A204.1 (cell line): ENCODE results near the gene ZNF333.

Experiments
- FAIRE-seq: peaks from 2 replicates; lab custom pipeline; 2012; peaks lifted over from hg19 to GRCh38; lab: Jason Lieb, UNC

The ZNF333 gene

DNA sequence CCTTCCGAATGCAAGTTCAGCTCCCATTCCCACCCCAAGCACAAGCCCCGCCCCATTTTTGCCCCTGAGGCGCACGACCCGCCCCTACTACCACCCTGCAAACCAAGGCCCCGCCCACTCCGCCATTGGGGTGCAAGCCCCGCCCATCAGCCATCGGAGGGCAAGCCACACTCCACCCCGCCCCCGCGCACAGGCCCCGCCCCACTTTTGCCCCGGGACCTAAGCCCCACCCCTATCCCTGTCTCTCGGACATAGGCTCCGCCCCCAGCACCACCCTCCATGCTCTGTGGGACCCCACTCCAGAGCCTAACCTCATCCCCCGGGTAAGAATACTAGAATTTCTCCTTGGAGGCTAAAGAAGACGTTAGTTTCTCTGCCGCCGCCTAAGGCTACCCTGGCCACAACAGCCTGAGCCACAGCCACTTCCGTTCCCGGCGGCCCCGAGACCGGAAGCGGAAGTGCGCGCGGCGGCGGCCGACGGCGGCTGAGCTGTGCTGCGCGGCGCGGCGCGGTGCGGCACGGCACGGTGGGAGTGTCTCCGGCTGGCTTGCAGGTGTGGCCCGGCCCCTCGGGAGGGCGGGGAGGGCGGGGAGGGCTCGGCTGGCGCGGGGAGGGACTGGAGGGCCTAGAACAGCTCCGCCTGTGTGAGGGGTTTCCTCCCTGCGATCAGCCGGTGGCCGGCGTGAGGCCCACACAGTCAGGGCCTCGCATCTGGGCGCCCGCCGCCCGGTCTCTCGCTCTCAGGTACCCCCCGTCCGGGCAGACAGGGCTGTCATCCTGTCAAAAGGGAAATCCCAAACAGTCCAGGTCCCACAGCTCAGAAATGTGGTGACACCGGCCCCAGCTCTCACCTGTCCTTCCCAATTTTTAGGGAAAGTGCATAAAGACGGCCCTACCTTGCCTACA, at the start of gene ZNF333:
TSS of gene ZNF333 (plus strand) at position 451 of the 906 bp plus-strand sequence. CDS start 3,444 bp downstream, outside the sequence.
- FAIRE-seq: no peak

DNA sequence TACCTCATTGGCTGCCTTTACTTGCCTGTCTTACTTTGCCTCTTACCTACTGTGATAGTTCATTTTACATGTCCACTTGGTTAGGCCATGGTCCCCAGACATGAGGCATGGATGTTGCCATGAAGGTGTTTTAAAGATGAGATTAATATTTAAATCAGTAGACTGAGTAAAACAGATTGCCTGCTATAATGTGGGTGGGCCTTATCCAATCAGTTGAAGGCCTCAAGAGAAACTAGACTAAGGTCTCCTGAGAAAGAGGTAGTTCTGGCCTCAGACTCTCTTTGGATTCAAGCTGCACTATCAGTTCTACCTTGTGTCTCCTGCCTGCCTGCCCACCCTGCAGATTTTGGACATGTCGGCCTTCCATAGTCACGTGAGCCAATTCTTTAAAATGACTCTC, 41.3 kb upstream of the ZNF333 start:
- no peak for FAIRE-seq

DNA sequence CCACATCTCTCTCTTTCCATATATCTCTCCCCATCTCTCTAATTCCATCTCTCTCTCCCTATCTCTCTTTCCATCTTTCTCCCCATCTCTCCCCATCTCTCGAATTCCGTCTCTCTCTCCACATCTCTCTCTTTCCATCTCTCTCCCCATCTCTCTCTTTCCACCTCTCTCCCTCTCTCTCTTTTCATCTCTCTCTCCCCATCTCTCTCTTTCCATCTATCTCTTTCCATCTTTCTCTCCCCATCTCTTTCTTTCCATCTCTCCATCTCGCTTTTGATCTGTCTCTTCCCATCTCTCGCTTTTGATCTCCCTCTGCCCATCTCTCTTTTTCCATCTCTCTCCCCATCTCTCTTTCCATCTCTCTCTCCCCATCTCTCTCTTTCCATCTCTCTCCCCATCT, 40.8 kb upstream of the ZNF333 start:
- FAIRE-seq: no peak

DNA sequence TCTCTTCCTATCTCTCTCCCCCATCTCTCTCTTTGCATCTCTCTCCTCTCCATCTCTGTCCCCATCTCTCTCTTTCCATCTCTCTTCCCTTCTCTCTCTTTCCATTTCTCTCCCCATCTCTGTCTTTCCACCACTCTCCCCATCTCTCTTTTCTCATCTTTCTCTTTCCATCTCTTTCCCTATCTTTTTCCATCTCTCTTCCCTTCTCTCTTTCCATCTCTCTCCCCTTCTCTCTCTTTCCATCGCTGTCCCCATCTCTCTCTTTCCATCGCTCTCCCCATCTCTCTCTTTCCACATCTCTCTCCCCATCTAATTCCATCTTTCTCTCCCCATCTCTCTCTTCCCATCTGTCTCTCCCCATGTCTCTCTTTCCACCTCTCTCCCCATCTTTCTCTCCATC, 39.7 kb upstream of the ZNF333 start:
- no peak for FAIRE-seq

DNA sequence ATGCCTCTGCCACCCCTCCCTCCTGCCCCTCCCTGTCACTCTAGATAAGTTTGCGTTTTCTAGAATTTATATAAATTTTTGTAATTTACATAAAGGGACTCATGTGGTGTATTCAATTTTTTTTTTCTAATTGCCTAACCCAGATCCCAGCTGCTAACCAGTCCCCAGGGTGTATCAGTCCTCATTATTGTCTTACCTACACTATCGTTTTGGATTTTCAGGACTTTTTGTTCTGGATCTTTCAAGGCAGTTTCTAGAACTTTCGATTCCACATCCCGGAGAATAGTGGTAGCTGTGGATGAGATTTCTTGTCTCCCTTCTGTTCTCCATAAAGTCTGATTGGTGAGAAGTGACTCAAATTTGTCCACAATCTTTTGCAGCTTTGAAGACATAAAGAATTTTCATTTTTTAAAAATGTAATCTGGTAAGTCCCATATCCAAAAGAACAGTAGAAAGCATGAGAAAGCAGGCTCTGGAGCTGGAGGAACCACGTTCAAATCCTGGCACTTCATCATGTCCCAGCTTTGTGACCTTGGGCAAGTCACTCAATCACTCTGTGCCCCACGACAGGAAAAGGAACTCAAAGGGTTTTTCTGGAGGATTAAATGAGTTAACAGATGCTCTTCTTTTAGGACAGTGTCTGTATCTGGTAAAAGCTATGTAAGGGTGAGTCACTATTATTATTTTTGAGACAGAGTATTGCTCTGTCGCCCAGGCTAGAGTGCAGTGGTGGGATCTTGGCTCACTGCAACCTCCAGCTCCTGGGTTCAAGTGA, 34.9 kb upstream of the ZNF333 start:
- FAIRE-seq: no peak

DNA sequence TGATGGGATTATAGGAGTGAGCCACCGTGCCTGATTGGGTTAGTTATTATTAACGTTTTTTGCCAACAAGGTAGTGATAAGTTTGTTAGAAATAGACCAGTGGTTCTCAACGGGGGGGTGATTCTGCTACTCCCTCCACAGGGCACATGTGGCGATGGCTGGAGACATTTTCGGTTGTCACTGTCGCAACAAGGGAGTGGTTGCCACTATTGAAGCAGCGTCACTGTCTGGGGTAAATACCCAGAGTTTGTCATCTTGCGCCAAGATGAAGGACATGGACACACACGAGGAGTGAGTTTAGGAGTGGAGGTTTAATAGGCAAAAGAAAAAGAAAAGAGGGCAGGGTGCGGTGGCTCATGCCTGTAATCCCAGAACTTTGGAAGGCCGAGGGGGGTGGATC, 34.1 kb upstream of the ZNF333 start:
- no peak for FAIRE-seq

DNA sequence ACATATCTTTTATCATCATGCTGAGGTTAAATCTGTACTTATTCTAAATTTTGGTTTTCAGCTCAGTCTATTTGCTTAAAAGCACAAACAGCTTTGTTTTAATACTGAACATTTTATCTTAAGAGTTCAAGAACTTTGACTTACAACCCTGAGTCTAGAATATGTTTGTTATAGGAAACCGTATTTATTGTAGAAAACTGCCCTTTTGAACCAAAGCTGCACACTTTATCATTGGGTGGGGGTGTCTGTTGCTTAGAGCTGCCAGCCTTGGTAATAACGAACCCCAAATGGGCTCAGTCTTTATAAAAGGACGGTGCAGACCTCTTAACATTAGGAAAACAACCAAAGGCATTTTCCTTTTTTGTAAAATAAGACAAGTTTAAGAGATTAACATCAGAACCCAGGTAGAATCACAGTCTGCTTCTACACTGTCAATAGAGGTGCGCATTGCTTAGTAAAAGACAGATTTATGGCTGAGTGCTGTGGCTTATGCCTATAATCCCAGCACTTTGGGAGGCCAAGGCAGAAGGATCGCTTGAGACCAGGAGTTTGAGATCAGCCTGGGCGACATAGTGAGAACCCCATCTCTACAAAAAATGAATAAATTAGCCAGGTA, 29.9 kb upstream of the ZNF333 start:
- no peak for FAIRE-seq

DNA sequence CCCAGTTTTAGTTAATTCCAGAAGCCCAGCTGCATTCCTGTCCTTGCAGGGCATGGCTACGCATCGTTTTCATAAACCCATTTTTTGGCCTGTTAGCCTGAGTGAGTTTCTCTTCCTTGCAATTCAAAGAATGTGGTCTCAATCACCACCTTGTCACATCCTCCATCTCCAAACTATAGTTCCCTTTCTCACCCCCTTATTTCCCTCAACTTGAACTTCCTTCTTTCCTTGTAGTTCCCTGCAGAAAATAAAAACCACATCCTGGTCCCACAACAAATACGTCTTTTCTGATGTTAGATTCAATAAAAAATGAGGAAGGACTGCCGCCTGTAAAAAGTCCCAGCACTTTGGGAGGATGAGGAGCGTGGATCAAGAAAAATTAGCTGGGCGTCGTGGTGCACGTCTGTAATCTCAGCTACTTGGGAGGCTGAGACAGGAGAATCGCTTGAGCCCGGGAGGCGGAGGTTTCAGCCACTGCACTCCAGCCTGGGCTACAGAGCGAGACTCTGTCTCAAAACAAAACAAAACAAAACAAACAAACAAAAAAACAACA, 28.4 kb upstream of the ZNF333 start:
- no peak for FAIRE-seq

DNA sequence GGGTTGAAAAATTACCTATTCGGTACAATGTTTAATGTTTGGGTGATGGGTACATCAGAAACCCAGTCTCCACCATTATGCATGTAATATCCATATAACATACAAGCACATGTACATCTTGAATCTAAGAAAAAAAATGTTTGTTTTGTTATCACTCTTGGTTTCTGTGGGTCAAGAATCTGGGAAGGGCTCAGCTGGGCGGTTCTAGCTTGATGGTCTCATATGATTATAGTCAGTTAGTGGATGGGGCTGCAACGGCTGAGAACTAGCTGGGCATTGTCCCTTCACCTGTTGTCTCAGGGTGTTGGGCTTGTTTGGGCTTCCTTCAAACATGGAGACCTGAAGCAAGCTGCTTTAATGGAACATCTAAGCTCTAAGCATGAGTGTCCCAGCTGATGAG, 19.9 kb upstream of the ZNF333 start:
- no peak for FAIRE-seq

DNA sequence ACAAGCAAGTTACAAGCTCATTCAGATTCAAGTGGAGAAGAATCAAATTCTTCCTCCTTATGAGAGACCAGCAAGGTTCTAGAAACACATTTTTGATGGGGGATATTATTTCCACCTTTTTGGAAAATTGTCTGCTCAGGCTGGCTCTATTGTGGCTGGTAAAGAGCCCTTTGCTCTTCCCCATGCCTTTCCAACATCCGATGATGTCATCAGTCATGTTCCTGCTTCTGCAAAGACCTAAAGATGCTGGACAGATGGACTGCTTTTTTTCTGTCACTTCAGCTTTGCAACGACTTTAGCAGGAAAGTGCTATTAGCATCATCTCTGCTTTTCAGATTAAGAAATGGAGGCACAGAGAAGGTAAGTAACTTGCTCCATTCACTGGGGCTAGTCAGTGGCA, 19.4 kb upstream of the ZNF333 start:
- FAIRE-seq: no peak

DNA sequence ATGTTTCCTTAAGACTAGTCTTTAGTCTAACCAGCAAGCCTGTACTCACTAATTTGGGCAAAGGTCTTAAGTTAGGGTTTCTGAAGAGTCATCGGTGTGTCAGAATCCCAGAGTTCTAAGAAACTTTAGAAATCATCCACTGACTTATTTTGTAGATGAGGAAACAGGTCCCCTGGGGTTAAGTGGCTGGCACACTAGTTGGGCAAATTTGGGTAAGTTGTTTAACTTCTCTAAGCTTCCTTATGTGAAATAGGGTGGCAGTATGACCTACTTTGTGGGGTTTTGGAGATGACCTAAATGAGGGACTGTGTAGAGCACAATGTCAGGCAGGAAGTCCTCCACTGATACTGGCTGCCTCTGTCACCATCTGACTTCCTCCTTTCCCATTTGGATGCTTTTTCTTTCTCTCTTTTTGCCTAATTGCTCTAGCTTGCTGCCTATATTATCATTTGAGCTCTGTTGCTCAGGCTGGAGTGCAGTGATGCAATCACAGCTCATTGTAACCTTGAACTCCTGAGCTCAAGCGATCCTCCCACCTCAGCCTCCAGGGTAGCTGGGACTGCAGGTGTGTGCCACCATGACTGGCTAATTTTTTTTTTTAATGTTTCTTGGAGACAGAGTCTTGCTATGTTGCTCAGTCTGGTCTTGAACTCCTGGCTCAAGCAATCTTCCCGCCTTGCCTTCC, 17.5 kb upstream of the ZNF333 start:
- no peak for FAIRE-seq

DNA sequence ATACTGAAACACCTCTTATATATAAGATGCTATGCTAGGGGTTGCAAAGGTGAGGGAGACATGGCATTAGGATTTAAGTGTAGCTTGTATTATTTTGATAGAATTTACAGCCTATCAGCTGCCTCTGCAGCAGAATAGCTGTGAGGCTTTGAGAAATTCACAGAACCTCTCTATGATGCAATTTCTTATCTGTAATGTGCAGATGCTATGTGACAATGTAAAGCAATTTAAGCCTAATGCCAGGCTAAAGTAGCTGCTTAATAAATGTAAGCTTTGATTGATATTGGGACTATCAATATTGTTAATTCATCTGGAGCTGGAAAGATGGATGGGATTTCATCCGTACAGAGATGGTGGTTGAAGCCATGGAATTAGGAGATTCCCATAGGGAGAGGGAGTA, 16.8 kb upstream of the ZNF333 start:
- no peak for FAIRE-seq

DNA sequence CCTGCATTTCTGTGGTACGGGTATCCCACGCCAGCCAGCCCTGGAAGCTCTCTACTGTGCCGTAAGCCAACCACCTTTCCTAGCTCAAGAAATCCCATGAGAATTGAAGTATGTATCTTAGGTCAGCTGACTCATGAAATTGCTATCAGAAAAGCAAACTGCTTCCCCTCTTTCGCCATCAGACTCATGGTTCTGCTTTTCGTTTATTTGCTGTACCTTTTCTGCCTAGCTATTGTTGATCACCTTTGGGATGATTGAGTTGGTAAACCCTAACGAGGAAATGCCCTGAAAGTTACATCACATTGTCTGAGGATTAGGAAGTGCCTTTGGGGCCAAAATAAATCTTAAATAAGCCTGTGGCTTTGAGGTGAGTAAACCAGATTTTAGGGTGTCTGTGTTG, 15.1 kb upstream of the ZNF333 start, which contains the start of gene ADGRE3:
TSS of gene ADGRE3 (minus strand) at position 81 of the 400 bp plus-strand sequence. CDS start at position 7, 74 bp downstream.
- FAIRE-seq: no peak

DNA sequence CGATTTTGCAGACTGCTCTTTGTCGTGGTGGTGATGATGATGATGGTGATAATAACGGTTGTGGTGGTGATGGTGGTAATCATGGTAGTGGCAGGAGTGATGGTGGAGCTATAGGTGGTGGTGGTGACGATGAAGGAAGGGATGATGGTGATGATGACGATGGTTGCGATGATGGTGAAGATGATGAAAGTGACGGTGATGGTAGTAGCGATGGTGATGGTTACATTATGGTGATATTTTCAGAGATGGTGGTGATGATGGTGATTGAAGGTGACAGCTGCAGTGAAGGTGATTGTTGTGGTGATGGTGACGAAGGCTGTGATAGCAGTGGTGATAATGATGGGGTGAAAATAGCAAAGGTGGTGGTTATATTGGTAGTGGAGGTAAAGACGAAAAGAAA, 13.1 kb upstream of the ZNF333 start:
- no peak for FAIRE-seq

DNA sequence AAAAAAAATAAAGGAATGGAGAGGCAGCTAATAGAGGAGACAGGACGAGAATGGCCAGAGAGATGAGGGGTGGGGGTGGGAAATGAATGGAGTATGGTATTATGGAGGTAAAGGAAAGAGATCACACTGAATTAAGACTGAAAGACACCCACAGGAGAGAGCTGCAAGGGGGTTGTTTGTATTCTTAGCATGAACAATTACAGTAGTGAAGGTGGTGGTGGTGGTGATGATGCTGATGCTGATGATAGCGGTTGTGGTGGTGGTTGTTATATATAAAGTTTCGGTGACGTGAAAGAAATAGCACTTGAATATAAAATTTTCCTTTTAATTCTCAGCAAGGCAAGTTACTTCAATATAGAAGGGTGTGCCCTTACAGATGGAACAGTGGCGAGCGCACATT, 12.4 kb upstream of the ZNF333 start:
- no peak for FAIRE-seq

DNA sequence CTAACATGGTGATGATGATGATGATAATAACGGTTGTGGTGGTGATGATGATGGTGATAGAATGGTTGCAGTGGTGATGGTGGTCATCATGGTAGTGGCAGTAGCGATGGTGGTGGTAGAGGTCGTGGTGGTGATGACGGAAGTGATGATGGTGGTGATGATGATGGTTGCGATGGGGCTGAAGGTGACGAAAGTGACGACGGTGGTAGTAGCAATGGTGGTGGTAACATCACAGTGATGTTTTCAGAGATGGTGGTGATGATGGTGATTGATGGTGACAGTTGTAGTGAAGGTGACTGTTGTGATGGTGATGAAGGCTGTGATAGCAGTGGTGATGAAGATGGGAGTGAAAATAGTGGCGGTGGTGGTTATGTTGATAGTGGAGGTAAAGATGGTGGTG, 11.6 kb upstream of the ZNF333 start:
- no peak for FAIRE-seq

DNA sequence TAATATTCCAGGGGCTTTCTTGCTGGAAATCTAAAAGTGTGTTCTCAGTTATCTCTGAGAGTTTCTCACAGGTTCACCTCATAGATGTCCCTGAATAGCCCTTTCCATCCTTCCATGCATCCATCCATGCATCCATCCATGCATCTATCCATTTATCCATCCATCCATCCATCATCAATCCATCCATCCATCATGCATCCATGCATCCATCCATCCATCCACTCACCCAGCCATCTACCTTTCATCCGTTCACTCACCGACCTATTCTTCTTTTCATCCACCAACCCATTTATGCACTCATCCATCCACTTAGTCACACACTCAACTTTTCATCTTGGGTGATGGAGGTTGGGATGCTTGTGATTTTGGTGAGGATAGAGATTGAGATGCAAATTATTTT, 7.8 kb upstream of the ZNF333 start:
- FAIRE-seq: no peak

DNA sequence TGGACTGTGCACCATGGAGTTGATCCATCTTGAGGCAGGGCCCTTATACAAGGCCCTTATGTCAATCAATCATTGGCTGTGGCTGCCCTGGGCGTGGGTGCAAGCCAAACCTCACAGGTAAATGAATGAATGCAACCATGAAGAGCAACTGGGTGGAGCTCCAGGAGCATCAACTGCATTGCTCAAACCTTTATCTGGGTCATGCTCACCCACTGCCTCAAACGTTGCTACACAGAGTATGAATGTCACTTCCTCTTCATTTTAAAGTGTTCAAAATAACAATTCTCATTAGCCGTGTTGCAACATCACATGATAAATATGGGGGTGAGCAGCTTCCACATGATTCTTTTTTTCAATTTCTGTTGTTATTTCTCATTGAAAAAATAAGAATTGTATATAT, 6.4 kb upstream of the ZNF333 start:
- no peak for FAIRE-seq

DNA sequence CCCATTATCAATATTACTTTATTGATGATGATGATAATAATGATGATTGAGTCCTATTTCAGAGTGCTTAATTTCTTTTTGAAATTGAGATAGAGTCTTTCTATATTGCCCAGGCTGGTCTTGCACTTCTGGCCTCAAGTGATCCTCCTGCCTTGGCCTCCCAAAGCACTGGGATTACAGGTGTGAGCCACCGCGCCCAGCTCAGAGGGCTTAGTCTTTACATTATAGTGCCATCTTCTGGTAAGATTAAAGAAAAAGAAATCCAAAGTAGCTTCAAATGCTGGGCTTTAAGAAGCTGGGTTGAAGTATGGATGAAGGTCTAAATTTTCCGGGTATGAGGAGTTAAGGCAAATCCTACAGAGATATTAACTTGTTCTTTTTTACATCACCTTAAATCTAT, 3.4 kb upstream of the ZNF333 start:
- FAIRE-seq: no peak

DNA sequence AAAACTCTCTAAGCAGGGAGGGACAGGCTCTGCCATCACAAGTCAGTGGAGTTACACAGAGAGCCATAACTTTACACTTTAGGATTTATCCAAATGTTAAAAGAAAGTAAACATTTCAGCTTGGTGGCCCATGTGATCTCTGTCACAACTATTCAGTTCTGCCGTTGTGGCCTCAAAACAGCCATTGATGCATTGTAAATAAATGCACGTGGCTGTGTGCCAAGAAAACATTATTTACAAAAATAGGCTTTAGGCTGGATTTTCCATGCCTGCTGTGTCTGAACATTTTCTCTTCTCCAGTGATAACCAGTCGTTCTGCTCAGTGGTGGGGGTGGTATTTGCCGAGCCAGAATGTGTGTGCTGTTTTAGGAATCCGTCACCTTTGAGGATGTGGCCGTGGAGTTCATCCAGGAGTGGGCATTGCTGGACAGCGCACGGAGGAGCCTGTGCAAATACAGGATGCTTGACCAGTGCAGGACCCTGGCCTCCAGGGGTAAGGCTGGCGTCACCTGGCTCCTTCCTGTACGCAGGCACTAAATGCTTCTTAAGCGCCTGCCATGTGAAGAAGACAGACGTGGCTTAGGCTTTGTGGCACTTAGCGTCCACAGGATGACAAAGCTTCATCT, 4.9 kb downstream of the ZNF333 start:
- FAIRE-seq: no peak

DNA sequence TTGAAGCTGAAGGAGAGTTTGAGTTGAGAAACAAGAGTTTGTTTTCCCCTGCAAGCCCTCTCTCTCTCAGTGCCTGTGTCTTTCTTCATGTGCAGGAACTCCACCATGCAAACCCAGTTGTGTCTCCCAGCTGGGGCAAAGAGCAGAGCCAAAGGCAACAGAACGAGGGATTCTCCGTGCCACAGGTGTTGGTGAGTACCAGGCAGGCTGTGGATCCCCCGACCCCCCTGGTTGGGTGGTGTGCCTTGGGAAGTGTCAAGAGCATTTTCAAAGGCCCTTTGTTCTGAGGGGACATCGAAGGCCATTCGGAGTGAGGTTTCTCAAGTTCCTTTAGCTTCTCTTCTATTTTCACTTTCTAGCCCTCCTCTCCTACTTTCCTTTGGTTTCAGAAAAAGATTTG, 5.6 kb downstream of the ZNF333 start:
- no peak for FAIRE-seq

DNA sequence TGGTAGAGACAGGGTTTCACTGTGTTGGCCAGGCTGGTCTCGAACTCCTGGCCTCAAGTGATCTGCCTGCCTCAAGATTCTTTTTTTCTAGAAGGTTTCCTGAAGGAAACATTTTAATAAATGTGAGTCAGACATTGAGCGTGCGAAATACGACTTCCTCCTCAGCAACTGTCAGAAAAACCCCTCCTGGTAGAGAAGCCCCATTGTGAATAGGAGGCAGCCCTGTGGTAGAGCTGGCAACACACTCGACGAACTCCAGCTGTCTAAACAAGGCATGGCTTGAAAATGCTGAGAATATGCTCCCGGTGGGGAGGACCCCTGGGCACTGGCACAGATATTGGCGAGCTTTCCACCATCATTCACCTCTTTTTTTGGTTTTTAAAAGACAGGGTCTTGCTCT, 9.8 kb downstream of the ZNF333 start:
- FAIRE-seq: no peak
